ENCODE measurements around the gene PRPSAP2.

Gene PRPSAP2

DNA sequence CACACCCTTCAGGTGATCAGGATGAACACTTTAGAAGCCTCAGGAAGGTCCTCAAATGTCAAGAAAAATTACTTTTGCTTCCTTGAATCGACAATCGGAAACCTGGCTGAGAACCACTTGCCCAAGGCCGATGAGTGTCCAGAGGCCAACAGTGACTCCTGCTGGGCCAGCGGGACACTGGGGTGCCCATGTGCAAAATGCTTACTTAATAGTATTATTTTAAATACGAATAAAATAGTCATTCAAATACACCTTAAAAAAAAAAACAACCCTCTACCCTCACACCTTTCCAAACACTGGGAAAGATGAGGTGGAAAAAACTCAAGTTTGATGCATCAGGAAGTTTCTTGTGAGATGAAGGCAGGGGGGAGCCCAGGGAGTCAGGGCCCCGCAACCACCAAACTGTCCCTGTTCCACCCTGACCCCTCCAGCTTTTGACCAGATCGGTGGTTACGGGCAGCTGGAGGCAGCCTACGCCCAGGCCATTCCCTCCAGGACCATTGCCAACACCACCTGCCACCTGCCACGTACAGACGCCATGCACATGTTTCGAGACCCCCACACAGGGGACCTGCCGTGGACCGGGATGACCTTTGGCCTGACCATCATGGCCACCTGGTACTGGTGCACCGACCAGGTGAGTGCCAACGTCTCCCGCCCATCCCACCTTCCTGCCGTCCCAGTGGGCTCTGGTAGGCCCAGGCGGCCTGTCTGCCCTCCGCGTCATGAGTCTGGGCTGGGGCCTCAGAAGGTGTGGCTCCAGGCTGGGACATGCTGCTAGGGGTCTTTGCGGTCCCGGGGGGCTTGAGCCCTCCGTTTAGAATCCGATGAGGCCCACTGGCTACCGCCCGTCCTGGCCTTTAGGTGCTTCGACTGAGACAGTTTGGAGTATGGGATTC is 112.9 kb downstream of the PRPSAP2 start:
- H3K27ac ChIP-seq (ENCODE audit: low read length): no peak overlapping the region
- H3K9me3 ChIP-seq (ENCODE audit: control insufficient read depth, insufficient read depth, low read length): no peaks in the 10 kb centered on the region
- DNase-seq (ENCODE audit: low read depth, low spot score): no peak
- WGBS (ENCODE audit: insufficient coverage, insufficient read length): no CpG with 5 or more reads among the region's 28 CpGs
- no peak overlapping the region for H3K4me3 ChIP-seq (ENCODE audit: low read length)
- H3K36me3 ChIP-seq (ENCODE audit: control insufficient read depth, insufficient read depth, low read length): peaks cover 20% of the 10 kb centered on the region
- H3K27me3 ChIP-seq (ENCODE audit: control insufficient read depth, insufficient read depth, low read length): no peaks in the 10 kb centered on the region
- H3K4me1 ChIP-seq (ENCODE audit: control insufficient read depth, insufficient read depth, low read length): peaks cover 8% of the 10 kb centered on the region

DNA sequence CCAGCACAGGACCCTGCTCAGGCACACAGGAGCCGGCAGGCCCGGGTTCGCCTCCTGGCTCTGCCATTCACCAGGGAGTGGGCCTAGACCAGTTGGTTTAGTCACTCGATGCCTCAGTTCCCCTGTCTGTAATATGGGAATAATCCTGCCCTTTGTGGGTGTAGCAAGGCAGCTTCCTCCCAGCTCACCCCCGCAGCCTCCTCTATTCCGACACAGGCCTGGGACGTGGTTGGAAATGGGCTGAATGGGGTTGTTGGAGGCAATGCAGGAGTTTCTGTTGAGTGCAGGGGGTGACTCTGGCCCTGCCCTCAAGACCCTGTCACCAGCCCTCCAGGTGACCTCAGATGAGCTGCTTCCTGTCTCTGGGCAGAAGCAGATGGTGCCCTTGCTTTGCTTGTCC is 113.9 kb downstream of the PRPSAP2 start:
- Histone ChIP-seq H3K4me3 (ENCODE audit: low read length) (no peak overlapping the region), H3K9me3 (ENCODE audit: control insufficient read depth, insufficient read depth, low read length) (no peaks in the 10 kb centered on the region), H3K27ac (ENCODE audit: low read length) (no peak overlapping the region), H3K4me1 (ENCODE audit: control insufficient read depth, insufficient read depth, low read length) (peaks cover 8% of the 10 kb centered on the region), H3K27me3 (ENCODE audit: control insufficient read depth, insufficient read depth, low read length) (no peaks in the 10 kb centered on the region), H3K36me3 (ENCODE audit: control insufficient read depth, insufficient read depth, low read length) (peaks cover 25% of the 10 kb centered on the region)
- WGBS (ENCODE audit: insufficient coverage, insufficient read length): no CpG with 5 or more reads among the region's 7 CpGs
- DNase-seq (ENCODE audit: low read depth, low spot score): no peak

DNA sequence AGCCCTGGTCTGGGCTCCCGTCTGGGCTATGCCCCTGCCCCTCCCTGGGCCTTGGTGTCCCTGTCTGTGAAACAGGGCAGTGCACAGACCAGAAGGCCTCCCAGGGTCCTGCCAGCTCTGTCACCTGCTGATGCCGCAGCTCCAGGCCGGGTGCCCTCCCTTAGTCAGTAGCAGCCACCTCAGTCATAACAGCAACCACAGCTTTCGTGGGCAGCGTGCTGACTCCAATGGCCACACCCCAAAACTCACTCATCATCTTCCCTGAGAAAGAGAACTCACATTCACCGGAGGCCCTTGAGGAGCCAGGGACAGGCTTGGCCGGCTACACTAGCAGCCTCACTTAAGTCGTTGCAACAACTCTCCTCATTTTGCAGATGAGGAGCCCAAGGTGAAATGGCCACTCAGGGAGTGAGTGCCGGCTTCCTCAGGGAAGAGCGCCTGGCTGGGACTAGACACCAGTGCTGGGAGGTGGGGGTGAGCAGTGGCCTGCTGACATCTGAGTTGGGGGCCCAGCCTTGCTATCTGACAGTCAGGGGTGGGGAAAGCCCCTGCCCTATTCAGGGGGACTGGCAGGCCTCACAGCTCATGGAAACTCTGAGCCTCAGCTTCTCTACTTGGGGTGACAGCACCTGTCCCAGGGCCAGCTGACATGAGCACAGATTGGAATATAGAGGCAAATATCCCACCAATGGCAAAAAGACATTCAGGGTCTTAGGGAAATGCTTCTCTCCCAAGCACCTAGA is 116.6 kb downstream of the PRPSAP2 start:
- DNase-seq (ENCODE audit: low read depth, low spot score): no peak
- H3K4me1 ChIP-seq (ENCODE audit: control insufficient read depth, insufficient read depth, low read length): no peaks in the 10 kb centered on the region
- no peak overlapping the region for H3K4me3 ChIP-seq (ENCODE audit: low read length)
- peaks cover 40% of the 10 kb centered on the region for H3K36me3 ChIP-seq (ENCODE audit: control insufficient read depth, insufficient read depth, low read length)
- H3K27me3 ChIP-seq (ENCODE audit: control insufficient read depth, insufficient read depth, low read length): no peaks in the 10 kb centered on the region
- WGBS (ENCODE audit: insufficient coverage, insufficient read length): no CpG with 5 or more reads among the region's 10 CpGs
- no peak overlapping the region for H3K27ac ChIP-seq (ENCODE audit: low read length)
- H3K9me3 ChIP-seq (ENCODE audit: control insufficient read depth, insufficient read depth, low read length): no peaks in the 10 kb centered on the region

DNA sequence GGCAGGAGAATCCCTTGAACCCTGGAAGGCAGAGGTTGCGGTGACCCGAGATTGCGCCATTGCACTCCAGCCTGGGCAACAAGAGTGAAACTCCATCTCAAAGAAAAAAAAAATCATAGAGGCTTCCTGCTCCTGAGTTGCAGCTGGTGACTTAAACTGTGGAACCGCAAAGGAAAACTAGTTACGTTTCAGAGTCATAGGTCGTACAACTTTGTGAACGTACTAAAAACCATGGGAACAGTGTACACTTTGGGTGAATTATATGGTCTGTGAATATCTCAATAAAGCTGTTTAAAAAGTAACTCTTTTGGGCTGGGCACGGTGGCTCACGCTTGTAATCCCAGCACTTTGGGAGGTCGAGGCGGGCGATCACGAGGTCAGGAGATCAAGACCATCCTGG is 117.7 kb downstream of the PRPSAP2 start:
- Histone ChIP-seq H3K36me3 (ENCODE audit: control insufficient read depth, insufficient read depth, low read length) (peaks cover 40% of the 10 kb centered on the region), H3K4me3 (ENCODE audit: low read length) (no peak overlapping the region), H3K9me3 (ENCODE audit: control insufficient read depth, insufficient read depth, low read length) (no peaks in the 10 kb centered on the region), H3K27me3 (ENCODE audit: control insufficient read depth, insufficient read depth, low read length) (no peaks in the 10 kb centered on the region), H3K27ac (ENCODE audit: low read length) (no peak overlapping the region), H3K4me1 (ENCODE audit: control insufficient read depth, insufficient read depth, low read length) (no peaks in the 10 kb centered on the region)
- no CpG with 5 or more reads among the region's 13 CpGs for WGBS (ENCODE audit: insufficient coverage, insufficient read length)
- DNase-seq (ENCODE audit: low read depth, low spot score): no peak

DNA sequence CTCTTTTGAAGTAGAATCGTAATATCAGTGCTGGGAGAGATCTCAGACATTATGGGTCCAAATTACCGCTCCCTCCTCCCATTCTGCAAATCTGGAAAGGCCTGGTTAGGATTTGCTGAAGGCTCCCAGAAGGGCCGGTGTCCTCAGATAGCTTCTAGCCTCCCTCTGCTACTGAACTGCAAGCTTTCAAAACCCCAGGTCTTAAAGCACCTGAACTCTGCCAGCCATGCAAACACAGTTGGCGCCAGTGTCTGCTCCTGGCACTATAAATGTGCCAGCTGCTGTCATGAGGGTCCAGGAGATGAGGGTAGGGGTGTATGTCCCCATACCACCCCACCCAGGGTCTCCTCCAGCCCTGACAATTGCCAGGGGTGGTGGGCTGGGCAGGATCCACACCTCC is 118.3 kb downstream of the PRPSAP2 start:
- H3K36me3 ChIP-seq (ENCODE audit: control insufficient read depth, insufficient read depth, low read length): peaks cover 37% of the 10 kb centered on the region
- DNase-seq (ENCODE audit: low read depth, low spot score): no peak
- no peaks in the 10 kb centered on the region for H3K4me1 ChIP-seq (ENCODE audit: control insufficient read depth, insufficient read depth, low read length)
- H3K9me3 ChIP-seq (ENCODE audit: control insufficient read depth, insufficient read depth, low read length): no peaks in the 10 kb centered on the region
- no peak overlapping the region for H3K4me3 ChIP-seq (ENCODE audit: low read length)
- WGBS (ENCODE audit: insufficient coverage, insufficient read length): no CpG with 5 or more reads among the region's 4 CpGs
- H3K27me3 ChIP-seq (ENCODE audit: control insufficient read depth, insufficient read depth, low read length): no peaks in the 10 kb centered on the region
- no peak overlapping the region for H3K27ac ChIP-seq (ENCODE audit: low read length)

DNA sequence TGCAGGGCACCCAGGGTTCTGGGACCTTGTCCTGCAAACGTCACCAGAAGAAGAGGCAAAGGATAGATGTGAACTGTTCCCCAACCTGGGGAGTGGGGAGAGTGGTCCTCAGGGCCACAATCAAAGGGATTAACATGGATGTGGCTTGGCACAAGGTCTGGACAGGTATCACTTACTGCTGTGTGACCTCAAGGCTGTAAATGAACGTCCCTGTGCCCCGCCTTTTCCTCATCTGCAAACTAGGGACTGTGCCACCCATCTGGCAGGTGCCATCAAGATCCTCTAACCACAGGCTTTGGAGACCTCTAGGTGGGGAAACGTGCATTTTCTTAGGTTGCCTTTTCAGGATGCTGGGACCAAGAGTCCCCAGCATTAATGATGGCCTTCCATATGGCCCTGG is 119.1 kb downstream of the PRPSAP2 start:
- H3K36me3 ChIP-seq (ENCODE audit: control insufficient read depth, insufficient read depth, low read length): peaks cover 29% of the 10 kb centered on the region
- H3K9me3 ChIP-seq (ENCODE audit: control insufficient read depth, insufficient read depth, low read length): no peaks in the 10 kb centered on the region
- no peaks in the 10 kb centered on the region for H3K27me3 ChIP-seq (ENCODE audit: control insufficient read depth, insufficient read depth, low read length)
- H3K27ac ChIP-seq (ENCODE audit: low read length): no peak overlapping the region
- no CpG with 5 or more reads among the region's 4 CpGs for WGBS (ENCODE audit: insufficient coverage, insufficient read length)
- no peaks in the 10 kb centered on the region; the same call in 1 of the 2 replicates for H3K4me1 ChIP-seq (ENCODE audit: control insufficient read depth, insufficient read depth, low read length)
- DNase-seq (ENCODE audit: low read depth, low spot score): no peak
- H3K4me3 ChIP-seq (ENCODE audit: low read length): no peak overlapping the region

DNA sequence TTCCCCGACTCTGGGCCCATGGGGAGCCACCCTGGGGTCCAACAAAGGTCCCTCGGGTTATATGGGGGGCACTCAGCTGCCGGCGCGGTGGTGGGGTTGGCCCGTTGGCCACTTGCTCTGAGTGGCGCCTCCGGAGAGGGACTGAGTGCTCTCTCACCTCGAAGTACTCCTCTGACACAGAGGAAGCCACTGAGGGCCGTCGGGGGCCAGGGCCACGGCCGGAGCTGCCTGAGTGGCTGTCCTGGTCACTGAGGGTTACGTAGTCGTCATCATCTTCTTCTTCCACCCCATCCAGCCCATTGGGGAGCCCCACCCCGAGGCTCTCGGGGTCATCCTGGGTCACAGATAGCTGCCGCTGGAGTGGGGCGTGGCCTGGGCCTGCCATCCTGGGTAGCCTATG is 119.7 kb downstream of the PRPSAP2 start:
- no peak overlapping the region for H3K4me3 ChIP-seq (ENCODE audit: low read length)
- H3K9me3 ChIP-seq (ENCODE audit: control insufficient read depth, insufficient read depth, low read length): no peaks in the 10 kb centered on the region
- WGBS (ENCODE audit: insufficient coverage, insufficient read length): no CpG with 5 or more reads among the region's 19 CpGs

DNA sequence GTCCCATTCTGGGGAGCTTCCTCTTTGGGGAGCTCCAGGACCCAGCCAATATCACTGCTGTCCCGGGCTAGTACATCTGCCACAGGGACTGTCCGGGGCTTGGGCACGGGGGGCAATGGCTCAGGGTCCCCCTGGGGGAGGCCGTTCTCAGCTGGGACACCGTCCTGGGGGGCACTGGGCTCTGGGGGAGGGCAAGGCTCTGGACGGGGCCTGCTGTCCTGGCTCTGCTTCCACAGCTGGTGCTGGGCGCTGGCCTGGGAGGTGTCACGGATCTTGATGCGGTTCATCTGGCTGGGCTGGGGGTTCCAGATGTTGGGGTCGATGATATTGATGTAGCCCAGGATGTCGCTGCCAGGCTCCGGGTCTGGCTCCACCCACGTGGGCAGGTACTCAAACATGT is 120.1 kb downstream of the PRPSAP2 start:
- H3K9me3 ChIP-seq (ENCODE audit: control insufficient read depth, insufficient read depth, low read length): no peaks in the 10 kb centered on the region
- no peak overlapping the region for H3K27ac ChIP-seq (ENCODE audit: low read length)
- no peaks in the 10 kb centered on the region for H3K27me3 ChIP-seq (ENCODE audit: control insufficient read depth, insufficient read depth, low read length)
- no CpG with 5 or more reads among the region's 13 CpGs for WGBS (ENCODE audit: insufficient coverage, insufficient read length)
- no peak overlapping the region for H3K4me3 ChIP-seq (ENCODE audit: low read length)
- DNase-seq (ENCODE audit: low read depth, low spot score): no peak
- H3K4me1 ChIP-seq (ENCODE audit: control insufficient read depth, insufficient read depth, low read length): no peaks in the 10 kb centered on the region; the same call in 1 of the 2 replicates
- peaks cover 27% of the 10 kb centered on the region for H3K36me3 ChIP-seq (ENCODE audit: control insufficient read depth, insufficient read depth, low read length)

More for the DNA sequence above, 119.7 kb downstream of the PRPSAP2 start:
- Histone ChIP-seq H3K4me1 (ENCODE audit: control insufficient read depth, insufficient read depth, low read length) (no peaks in the 10 kb centered on the region; the same call in 1 of the 2 replicates), H3K27me3 (ENCODE audit: control insufficient read depth, insufficient read depth, low read length) (no peaks in the 10 kb centered on the region), H3K27ac (ENCODE audit: low read length) (no peak overlapping the region), H3K36me3 (ENCODE audit: control insufficient read depth, insufficient read depth, low read length) (peaks cover 29% of the 10 kb centered on the region)
- no peak for DNase-seq (ENCODE audit: low read depth, low spot score)

DNA sequence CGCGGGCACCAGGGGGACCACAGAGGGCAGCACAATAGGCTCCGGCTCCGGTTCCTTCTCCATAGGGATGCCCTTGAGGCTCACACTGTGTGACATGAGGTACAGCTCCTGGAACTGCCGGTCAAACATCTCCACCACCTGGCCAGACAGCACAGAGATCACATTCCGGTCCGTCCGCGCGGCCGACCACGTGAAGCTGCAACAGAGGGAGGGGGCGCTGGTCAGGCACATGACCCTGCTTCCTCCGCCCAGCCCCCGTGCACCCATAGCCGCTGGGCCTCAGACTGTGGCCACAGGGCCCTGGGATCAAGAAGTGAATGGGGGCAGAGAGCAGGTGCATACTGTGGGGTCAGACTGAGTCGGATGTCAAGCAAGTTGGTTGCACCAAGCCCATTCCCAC is 120.7 kb downstream of the PRPSAP2 start:
- no CpG with 5 or more reads among the region's 17 CpGs for WGBS (ENCODE audit: insufficient coverage, insufficient read length)
- no peak overlapping the region for H3K27ac ChIP-seq (ENCODE audit: low read length)
- H3K4me3 ChIP-seq (ENCODE audit: low read length): no peak overlapping the region
- DNase-seq (ENCODE audit: low read depth, low spot score): no peak
- H3K27me3 ChIP-seq (ENCODE audit: control insufficient read depth, insufficient read depth, low read length): no peaks in the 10 kb centered on the region
- H3K9me3 ChIP-seq (ENCODE audit: control insufficient read depth, insufficient read depth, low read length): no peaks in the 10 kb centered on the region
- peaks cover 23% of the 10 kb centered on the region for H3K36me3 ChIP-seq (ENCODE audit: control insufficient read depth, insufficient read depth, low read length)
- no peaks in the 10 kb centered on the region; the same call in 1 of the 2 replicates for H3K4me1 ChIP-seq (ENCODE audit: control insufficient read depth, insufficient read depth, low read length)

Data from iPS DF 6.9 (cell line).